Calu3 (cell line): ENCODE results near the gene NELL1. TPM values are rescaled to one million over a fixed set of nuclear protein-coding genes. Genes with fewer than 3 reads are reported as not detected.

ENCODE experiments used
- BruUV-seq: library from RNA; stranded (reverse); fragments of 400-500 nt; replicated peaks from 2 replicates; lab custom pipeline; 2021; lab: Mats Ljungman, UMichigan
- CTCF ChIA-PET: fragments of 300-600 bp; sonication (Branson Sonifier 250); formaldehyde crosslinking; loops from one replicate; lab custom pipeline; 2022; ENCODE audit warnings: antibody characterized with exemption; lab: Charles Lee
- DNase-seq: peaks from one replicate; pipeline ENCODE4 v3.0.0; 2022
- H3K27ac Mint-ChIP-seq: one replicate; pipeline ENCODE4 v1.8.0; 2022; ENCODE audit warnings: mixed read lengths; ENCODE audit not compliant: unreplicated experiment
- H3K27me3 Mint-ChIP-seq: one replicate; pipeline ENCODE4 v1.8.0; 2022; ENCODE audit warnings: mixed read lengths; ENCODE audit not compliant: unreplicated experiment
- H3K36me3 Mint-ChIP-seq: one replicate; pipeline ENCODE4 v1.8.0; 2022; ENCODE audit warnings: mild to moderate bottlenecking, moderate library complexity, mixed read lengths; ENCODE audit not compliant: insufficient read depth, unreplicated experiment
- H3K4me1 Mint-ChIP-seq: one replicate; pipeline ENCODE4 v1.8.0; 2022; ENCODE audit warnings: mild to moderate bottlenecking, low read depth, mixed read lengths; ENCODE audit not compliant: unreplicated experiment
- H3K4me3 Mint-ChIP-seq: one replicate; pipeline ENCODE4 v1.8.0; 2022; ENCODE audit warnings: mild to moderate bottlenecking, low read depth, moderate library complexity, mixed read lengths; ENCODE audit not compliant: unreplicated experiment
- H3K9me3 Mint-ChIP-seq: one replicate; pipeline ENCODE4 v1.8.0; 2022; ENCODE audit warnings: low read depth, mixed read lengths; ENCODE audit not compliant: unreplicated experiment
- intact Hi-C: fragments of 100-400 bp; cut with micrococcal nuclease; formaldehyde crosslinking; loops from one replicate; pipeline ENCODE4 v1.10.0; 2022; ENCODE audit not compliant: unreplicated experiment
- total RNA-seq: library from RNA; stranded (reverse); gene quantifications from 2 replicates; pipeline ENCODE4 v1.2.3, GENCODE V29; 2022
- TF ChIP-seq, protein P1 (sequence below): fragments of 200-600 bp; IDR thresholded peaks from one replicate; pipeline ENCODE4 v1.8.0; 2022; ENCODE audit warnings: antibody characterized with exemption; ENCODE audit not compliant: unreplicated experiment

Gene NELL1
- total RNA-seq, 1 experiment from 2014 or later: not detected

DNA sequence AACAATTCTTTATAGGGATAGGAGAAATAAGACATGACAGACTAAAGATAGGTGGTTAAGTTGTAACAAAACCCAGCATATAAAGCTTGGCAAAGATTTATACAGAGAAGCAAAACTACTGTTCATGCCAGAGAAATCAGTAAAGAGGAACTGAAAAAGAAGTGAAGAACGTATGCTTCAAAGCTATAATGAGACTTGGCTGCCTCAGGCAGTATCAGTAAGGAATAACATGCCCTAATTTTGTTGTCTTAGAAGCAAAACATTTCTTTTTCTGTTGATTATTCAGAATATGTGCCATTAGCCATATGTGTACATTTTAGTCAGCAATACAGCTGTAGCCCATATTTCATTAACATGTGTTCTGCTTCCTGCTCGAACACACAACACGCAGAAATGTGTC lies 403.2 kb downstream of the NELL1 start:
- no peaks in the 10 kb centered on the region for H3K36me3 Mint-ChIP-seq
- H3K27me3 Mint-ChIP-seq: no peaks in the 10 kb centered on the region
- no peak overlapping the region for H3K4me3 Mint-ChIP-seq
- CTCF ChIA-PET: no interaction called here
- DNase-seq: no peak
- no TSS peak for BruUV-seq
- H3K4me1 Mint-ChIP-seq: no peaks in the 10 kb centered on the region
- no peak overlapping the region for H3K27ac Mint-ChIP-seq
- TF ChIP-seq, protein P1, sequence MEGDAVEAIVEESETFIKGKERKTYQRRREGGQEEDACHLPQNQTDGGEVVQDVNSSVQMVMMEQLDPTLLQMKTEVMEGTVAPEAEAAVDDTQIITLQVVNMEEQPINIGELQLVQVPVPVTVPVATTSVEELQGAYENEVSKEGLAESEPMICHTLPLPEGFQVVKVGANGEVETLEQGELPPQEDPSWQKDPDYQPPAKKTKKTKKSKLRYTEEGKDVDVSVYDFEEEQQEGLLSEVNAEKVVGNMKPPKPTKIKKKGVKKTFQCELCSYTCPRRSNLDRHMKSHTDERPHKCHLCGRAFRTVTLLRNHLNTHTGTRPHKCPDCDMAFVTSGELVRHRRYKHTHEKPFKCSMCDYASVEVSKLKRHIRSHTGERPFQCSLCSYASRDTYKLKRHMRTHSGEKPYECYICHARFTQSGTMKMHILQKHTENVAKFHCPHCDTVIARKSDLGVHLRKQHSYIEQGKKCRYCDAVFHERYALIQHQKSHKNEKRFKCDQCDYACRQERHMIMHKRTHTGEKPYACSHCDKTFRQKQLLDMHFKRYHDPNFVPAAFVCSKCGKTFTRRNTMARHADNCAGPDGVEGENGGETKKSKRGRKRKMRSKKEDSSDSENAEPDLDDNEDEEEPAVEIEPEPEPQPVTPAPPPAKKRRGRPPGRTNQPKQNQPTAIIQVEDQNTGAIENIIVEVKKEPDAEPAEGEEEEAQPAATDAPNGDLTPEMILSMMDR: no peak
- intact Hi-C loops: no loop called here
- peaks cover 8% of the 10 kb centered on the region for H3K9me3 Mint-ChIP-seq

DNA sequence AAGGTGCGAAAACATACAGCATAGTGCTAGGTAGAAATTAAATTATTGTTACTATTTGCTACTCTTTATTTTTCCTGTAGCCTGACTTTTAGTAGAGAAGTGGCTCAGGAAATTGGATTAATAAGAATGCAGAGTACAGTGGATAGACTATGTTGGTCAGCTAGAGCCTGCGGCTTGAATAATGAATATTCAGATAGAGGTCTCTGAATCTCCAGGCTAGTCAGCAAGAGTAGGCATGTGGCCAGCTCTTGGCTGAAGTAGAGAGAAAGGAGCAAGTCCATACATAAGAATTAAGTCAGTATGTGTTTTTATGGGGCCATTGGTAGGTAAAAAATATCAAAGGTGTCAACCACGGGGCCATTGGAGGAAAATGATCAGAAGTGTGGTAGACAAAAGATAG lies 413.5 kb downstream of the NELL1 start:
- no peak for DNase-seq
- no TSS peak for BruUV-seq
- CTCF ChIA-PET: no interaction called here
- TF ChIP-seq, protein P1: no peak
- Mint-ChIP-seq H3K36me3 (no peaks in the 10 kb centered on the region), H3K27ac (no peak overlapping the region), H3K9me3 (peaks cover 3% of the 10 kb centered on the region), H3K4me1 (no peaks in the 10 kb centered on the region), H3K4me3 (no peak overlapping the region), H3K27me3 (no peaks in the 10 kb centered on the region)
- intact Hi-C loops: no loop called here

DNA sequence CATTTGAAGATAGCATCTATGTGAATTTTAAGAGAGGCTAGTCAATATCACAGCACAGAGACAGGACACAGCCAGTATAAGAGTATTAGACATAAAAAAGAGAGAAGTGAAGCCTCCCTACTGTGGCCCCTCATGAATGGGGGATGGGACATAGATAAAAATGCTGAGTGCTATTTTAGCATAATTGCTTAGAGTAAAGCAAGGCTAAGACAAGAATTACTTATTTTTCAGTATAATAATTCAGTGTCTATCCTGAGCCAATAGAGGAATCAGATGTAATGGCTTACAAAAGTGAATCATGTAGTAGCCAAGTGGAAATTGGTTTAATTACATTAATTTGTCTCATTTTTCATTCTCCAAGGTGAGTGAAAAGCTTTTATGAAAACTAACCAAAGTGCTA lies 419.5 kb downstream of the NELL1 start:
- H3K4me1 Mint-ChIP-seq: no peaks in the 10 kb centered on the region
- BruUV-seq: no TSS peak
- H3K27me3 Mint-ChIP-seq: no peaks in the 10 kb centered on the region
- DNase-seq: no peak
- H3K4me3 Mint-ChIP-seq: no peak overlapping the region
- TF ChIP-seq, protein P1: no peak
- no peaks in the 10 kb centered on the region for H3K36me3 Mint-ChIP-seq
- CTCF ChIA-PET: no interaction called here
- peaks cover 11% of the 10 kb centered on the region for H3K9me3 Mint-ChIP-seq
- intact Hi-C loops: no loop called here
- H3K27ac Mint-ChIP-seq: no peak overlapping the region

DNA sequence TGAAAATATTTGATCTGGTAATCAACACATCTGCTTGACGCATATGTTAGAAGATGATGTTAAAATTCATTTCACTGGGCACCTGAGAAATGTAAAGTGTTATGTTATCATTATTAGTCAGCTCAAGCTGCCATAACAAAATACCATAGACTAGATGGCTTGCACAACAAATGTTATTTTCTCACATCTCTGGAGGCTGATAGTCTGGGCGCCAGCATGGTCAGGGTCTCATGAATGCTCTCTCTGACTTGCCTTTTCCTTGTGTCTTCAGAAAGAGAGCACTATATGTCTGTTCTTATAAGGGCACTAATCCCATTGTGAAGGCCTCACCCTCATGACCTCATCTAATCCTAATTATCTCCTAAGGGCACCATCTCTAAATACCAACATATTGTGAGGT lies 435.3 kb downstream of the NELL1 start:
- DNase-seq: no peak
- BruUV-seq: no TSS peak
- H3K36me3 Mint-ChIP-seq: no peaks in the 10 kb centered on the region
- intact Hi-C loops: no loop called here
- TF ChIP-seq, protein P1: no peak
- no peak overlapping the region for H3K27ac Mint-ChIP-seq
- H3K27me3 Mint-ChIP-seq: no peaks in the 10 kb centered on the region
- H3K4me3 Mint-ChIP-seq: no peak overlapping the region
- H3K4me1 Mint-ChIP-seq: no peaks in the 10 kb centered on the region
- peaks cover 6% of the 10 kb centered on the region for H3K9me3 Mint-ChIP-seq
- CTCF ChIA-PET: no interaction called here
